ENCODE measurements around the gene ARHGAP24.

- TF ChIP-seq POLR2A (IDR thresholded peaks at IDR 0.05) (no peak), CTCF (IDR thresholded peaks at IDR 0.05) (no peak)
These were observed 201.1 kb downstream of the ARHGAP24 start for GRCh38 chr4:85676050-85676425.
